ENCODE results near the gene SGCA. TPM values are rescaled to one million over a fixed set of nuclear protein-coding genes. Genes with fewer than 3 reads are reported as not detected.

The SGCA gene
- total and polyA plus RNA-seq, 2 of the 13 experiments (the other 11 are each of a cell fraction or from before 2014, with no cell fraction given) = not detected

DNA sequence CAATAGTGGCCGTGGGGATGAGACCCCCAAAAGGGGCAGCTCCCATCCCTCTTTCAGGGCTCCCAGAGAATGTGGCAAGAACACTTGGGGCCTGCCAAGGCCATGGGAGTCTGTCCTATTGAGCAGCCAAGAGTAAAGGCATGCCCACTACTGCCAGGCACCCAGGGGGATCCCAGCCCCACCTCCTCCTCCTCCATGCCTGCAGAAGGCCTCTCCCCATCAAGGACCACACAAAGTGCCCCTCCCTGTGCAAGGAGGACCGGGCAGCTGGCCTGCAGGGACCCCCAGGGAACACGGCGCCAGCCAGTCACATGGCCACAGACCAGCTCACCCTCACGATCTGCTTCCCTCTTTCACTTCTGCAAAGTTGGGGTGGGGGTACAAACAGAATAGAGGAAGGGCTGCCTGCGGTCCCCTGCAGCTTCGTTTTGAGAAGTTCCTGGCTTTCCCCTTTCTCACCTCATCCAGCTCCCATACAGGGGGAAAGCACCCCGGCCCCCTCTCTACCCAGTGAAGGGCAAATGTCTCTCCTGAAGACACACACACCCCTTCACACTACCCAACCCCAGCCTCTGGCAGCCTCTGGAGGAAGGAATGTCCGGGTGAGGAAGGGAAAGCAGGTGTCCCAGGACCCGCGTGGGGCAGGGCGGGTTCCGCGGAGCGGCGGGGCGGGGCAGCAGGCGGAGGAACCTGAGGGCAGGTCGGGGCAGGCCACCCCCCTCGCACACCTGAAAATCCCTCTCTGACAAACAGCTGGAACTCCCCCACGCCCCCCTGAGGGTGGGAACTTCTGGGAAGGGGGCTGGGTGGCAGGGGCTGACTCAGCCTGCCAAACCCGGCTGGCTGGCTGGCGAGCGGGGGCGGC lies 17.3 kb upstream of the SGCA start (continued):
- no peak for TF ChIP-seq RBM39 (IDR thresholded peaks at IDR 0.05; ENCODE audit: low read depth, low read length, poor library complexity, severe bottlenecking)
- no peak for TF ChIP-seq PRMT3 (CRISPR knock-in tag; IDR thresholded peaks at IDR 0.05; ENCODE audit: borderline replicate concordance, low read depth)
- TF ChIP-seq, protein P1, sequence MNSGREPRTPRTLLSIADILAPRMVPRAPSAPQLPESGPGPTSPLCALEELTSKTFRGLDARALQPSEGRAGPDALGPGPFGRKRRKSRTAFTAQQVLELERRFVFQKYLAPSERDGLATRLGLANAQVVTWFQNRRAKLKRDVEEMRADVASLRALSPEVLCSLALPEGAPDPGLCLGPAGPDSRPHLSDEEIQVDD (CRISPR knock-in tag; IDR thresholded peaks at IDR 0.05; ENCODE audit: borderline replicate concordance) = no peak
- TF ChIP-seq ZNF879 (CRISPR knock-in tag; IDR thresholded peaks at IDR 0.05) = no peak
- no peak for TF ChIP-seq ZNF33A (CRISPR knock-in tag; IDR thresholded peaks at IDR 0.05; ENCODE audit: borderline replicate concordance)
- TF ChIP-seq ZMAT3 (CRISPR knock-in tag; conservative IDR thresholded peaks at IDR 0.05) = no peak; the same call in 1 of the 2 replicates
- no peak for TF ChIP-seq THAP11 (CRISPR knock-in tag; IDR thresholded peaks at IDR 0.05)
- no peak for TF ChIP-seq WIZ (CRISPR knock-in tag; IDR thresholded peaks at IDR 0.05)
- no peak for TF ChIP-seq RARA (CRISPR knock-in tag; IDR thresholded peaks at IDR 0.05)
- TF ChIP-seq TEAD2 (CRISPR knock-in tag; IDR thresholded peaks at IDR 0.05) = no peak
- TF ChIP-seq, protein P2, sequence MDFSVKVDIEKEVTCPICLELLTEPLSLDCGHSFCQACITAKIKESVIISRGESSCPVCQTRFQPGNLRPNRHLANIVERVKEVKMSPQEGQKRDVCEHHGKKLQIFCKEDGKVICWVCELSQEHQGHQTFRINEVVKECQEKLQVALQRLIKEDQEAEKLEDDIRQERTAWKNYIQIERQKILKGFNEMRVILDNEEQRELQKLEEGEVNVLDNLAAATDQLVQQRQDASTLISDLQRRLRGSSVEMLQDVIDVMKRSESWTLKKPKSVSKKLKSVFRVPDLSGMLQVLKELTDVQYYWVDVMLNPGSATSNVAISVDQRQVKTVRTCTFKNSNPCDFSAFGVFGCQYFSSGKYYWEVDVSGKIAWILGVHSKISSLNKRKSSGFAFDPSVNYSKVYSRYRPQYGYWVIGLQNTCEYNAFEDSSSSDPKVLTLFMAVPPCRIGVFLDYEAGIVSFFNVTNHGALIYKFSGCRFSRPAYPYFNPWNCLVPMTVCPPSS (IDR thresholded peaks at IDR 0.05) = no peak
- TF ChIP-seq ZNF773 (CRISPR knock-in tag; IDR thresholded peaks at IDR 0.05; ENCODE audit: borderline replicate concordance) = no peak
- no peak for TF ChIP-seq ARID2 (CRISPR knock-in tag; IDR thresholded peaks at IDR 0.05; ENCODE audit: borderline replicate concordance)
- peak; percentile 79 for TF ChIP-seq FOSL2 (CRISPR knock-in tag; IDR thresholded peaks at IDR 0.05)
- TF ChIP-seq, protein P3, sequence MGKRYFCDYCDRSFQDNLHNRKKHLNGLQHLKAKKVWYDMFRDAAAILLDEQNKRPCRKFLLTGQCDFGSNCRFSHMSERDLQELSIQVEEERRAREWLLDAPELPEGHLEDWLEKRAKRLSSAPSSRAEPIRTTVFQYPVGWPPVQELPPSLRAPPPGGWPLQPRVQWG (CRISPR knock-in tag; IDR thresholded peaks at IDR 0.05; ENCODE audit: borderline replicate concordance, low read depth) = no peak
- TF ChIP-seq, protein P4, sequence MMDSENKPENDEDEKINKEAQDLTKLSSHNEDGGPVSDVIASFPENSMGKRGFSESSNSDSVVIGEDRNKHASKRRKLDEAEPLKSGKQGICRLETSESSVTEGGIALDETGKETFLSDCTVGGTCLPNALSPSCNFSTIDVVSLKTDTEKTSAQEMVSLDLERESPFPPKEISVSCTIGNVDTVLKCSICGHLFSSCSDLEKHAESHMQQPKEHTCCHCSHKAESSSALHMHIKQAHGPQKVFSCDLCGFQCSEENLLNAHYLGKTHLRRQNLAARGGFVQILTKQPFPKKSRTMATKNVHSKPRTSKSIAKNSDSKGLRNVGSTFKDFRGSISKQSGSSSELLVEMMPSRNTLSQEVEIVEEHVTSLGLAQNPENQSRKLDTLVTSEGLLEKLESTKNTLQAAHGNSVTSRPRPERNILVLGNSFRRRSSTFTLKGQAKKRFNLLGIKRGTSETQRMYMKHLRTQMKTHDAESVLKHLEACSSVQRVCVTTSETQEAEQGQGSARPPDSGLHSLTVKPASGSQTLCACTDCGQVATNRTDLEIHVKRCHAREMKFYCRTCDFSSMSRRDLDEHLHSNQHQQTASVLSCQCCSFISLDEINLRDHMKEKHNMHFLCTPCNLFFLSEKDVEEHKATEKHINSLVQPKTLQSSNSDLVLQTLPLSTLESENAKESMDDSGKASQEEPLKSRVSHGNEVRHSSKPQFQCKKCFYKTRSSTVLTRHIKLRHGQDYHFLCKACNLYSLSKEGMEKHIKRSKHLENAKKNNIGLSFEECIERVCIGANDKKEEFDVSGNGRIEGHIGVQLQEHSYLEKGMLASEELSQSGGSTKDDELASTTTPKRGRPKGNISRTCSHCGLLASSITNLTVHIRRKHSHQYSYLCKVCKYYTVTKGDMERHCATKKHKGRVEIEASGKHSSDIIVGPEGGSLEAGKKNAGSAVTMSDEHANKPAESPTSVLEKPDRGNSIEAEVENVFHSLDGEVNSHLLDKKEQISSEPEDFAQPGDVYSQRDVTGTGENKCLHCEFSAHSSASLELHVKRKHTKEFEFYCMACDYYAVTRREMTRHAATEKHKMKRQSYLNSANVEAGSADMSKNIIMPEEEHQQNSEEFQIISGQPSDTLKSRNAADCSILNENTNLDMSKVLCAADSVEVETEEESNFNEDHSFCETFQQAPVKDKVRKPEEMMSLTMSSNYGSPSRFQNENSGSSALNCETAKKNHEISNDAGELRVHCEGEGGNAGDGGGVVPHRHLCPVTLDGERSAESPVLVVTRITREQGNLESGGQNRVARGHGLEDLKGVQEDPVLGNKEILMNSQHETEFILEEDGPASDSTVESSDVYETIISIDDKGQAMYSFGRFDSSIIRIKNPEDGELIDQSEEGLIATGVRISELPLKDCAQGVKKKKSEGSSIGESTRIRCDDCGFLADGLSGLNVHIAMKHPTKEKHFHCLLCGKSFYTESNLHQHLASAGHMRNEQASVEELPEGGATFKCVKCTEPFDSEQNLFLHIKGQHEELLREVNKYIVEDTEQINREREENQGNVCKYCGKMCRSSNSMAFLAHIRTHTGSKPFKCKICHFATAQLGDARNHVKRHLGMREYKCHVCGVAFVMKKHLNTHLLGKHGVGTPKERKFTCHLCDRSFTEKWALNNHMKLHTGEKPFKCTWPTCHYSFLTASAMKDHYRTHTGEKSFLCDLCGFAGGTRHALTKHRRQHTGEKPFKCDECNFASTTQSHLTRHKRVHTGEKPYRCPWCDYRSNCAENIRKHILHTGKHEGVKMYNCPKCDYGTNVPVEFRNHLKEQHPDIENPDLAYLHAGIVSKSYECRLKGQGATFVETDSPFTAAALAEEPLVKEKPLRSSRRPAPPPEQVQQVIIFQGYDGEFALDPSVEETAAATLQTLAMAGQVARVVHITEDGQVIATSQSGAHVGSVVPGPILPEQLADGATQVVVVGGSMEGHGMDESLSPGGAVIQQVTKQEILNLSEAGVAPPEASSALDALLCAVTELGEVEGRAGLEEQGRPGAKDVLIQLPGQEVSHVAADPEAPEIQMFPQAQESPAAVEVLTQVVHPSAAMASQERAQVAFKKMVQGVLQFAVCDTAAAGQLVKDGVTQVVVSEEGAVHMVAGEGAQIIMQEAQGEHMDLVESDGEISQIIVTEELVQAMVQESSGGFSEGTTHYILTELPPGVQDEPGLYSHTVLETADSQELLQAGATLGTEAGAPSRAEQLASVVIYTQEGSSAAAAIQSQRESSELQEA (CRISPR knock-in tag; IDR thresholded peaks at IDR 0.05; ENCODE audit: not compliant biosample characterization) = peak; percentile 29
- TF ChIP-seq BRD4 (CRISPR knock-in tag; IDR thresholded peaks at IDR 0.05) = no peak
- TF ChIP-seq NFE2L2 (IDR thresholded peaks at IDR 0.05; ENCODE audit: low read length) = no peak
- no peak for TF ChIP-seq NR2F1 (CRISPR knock-in tag; IDR thresholded peaks at IDR 0.05)
